Activated T-helper 2 cell treated with anti-CD3 and anti-CD28 coated beads, Interferon-gamma antibody, Interleukin-2, Interleukin-4, amounts not matched to agents 10 μg/mL and 5 μg/mL and 100 μg/mL, durations not matched to agents 14 hours and 24 hours and 36 hours (primary cell): ENCODE results near the gene GRB10. TPM values are rescaled to one million over a fixed set of nuclear protein-coding genes. Genes with fewer than 3 reads are reported as not detected.

Source experiments
- DNase-seq: peaks from one replicate; pipeline ENCODE4 v3.0.0; 2021; ENCODE audit warnings: low spot score
- H3K27ac Mint-ChIP-seq: one replicate; pipeline ENCODE4 v1.8.0; 2021; ENCODE audit warnings: mixed read lengths
- H3K27me3 Mint-ChIP-seq: one replicate; pipeline ENCODE4 v1.8.0; 2021; ENCODE audit warnings: low read depth, mixed read lengths
- H3K36me3 Mint-ChIP-seq: one replicate; pipeline ENCODE4 v1.8.0; 2021; ENCODE audit warnings: low read depth, mixed read lengths
- H3K4me1 Mint-ChIP-seq: one replicate; pipeline ENCODE4 v1.8.0; 2021; ENCODE audit warnings: low read depth, mixed read lengths
- H3K4me3 Mint-ChIP-seq: one replicate; pipeline ENCODE4 v1.8.0; 2021; ENCODE audit warnings: low read depth, mild to moderate bottlenecking, moderate library complexity, mixed read lengths
- H3K9me3 Mint-ChIP-seq: one replicate; pipeline ENCODE4 v1.8.0; 2021; ENCODE audit warnings: mixed read lengths
- intact Hi-C: fragments of 100-400 bp; cut with micrococcal nuclease; formaldehyde crosslinking; loops from one replicate; pipeline ENCODE4 v1.15.1; 2023
- total RNA-seq: library from RNA; stranded (reverse); gene quantifications from 2 replicates; pipeline ENCODE4 v1.2.3, GENCODE V29; 2022

Gene GRB10
- total RNA-seq, 1 donor from 2014 or later, result 2.3 TPM

DNA sequence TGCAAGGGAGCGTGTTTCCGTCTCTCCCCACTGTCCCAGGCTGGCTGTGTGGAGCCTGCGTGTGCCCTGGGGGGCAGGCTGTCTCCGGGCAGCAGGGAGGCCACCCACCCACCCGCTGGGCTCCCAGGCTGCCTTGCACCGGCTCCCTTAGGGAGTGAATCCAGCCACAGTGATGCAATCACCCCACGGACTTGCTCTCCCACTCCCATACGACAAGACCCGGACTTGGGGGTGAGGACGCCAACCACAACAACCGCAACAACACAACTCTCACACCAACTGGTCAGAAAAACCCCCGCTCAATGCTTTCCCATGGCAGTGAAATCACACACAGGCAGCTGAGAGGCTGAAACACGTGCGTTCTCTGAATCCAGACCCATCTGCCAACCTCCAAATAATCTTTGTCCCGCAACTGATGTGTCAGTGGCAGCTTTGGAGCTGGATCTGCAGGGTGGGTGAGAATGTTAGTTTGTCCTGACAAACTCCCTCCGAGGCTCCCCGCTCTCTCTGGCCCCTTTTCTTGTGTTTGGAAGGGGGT lies 154.8 kb downstream of the GRB10 start:
- DNase-seq, result peak; percentile 5
- H3K4me3 Mint-ChIP-seq, result no peak overlapping the region
- intact Hi-C loops, result no loop called here
- H3K36me3 Mint-ChIP-seq, result no peaks in the 10 kb centered on the region
- H3K9me3 Mint-ChIP-seq, result no peaks in the 10 kb centered on the region
- peaks cover under 1% of the 10 kb centered on the region for H3K4me1 Mint-ChIP-seq
- H3K27me3 Mint-ChIP-seq, result peaks cover 5% of the 10 kb centered on the region
- no peak overlapping the region for H3K27ac Mint-ChIP-seq

DNA sequence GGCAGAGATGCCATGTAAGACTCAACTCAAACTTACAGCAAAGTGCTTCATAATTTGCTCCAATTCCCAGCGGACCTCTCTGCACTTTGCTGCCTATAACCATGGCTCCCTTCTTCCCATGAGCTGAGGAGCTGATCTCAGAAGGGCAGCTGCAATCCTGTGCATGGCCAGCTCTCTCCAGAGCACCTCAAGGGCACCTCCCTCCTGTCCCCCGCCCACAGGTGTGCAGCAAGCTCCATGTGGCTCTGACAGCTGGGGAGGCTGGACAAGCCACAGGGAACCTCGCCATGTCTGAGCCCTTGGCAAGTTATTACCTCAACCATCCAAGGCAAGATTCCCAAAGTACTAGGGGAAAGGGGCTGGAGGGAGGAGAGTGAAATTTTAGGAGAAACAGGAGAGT lies 156.4 kb downstream of the GRB10 start:
- no peak for DNase-seq
- Mint-ChIP-seq H3K9me3 (no peaks in the 10 kb centered on the region), H3K4me1 (no peaks in the 10 kb centered on the region), H3K27me3 (peaks cover 7% of the 10 kb centered on the region), H3K36me3 (no peaks in the 10 kb centered on the region), H3K27ac (no peak overlapping the region), H3K4me3 (no peak overlapping the region)
- intact Hi-C loops, result no loop called here

DNA sequence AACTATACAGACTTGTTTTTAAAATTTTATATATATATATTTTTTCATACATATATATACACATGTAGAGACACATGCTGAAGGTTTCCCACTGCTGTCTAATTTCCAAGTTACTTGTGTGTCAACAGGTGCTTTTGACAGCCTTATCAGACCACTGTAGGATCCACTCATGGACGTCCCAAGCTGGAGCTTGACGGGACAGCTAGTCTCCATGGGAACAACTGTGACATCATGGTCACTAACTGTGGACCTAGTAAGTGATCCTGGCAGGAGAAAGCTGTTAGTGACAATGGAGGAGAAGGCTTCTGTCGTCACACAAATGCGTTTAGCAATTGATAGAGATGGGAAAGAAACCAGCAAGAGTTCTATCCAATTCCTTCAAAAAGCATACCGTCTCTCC lies 157.3 kb downstream of the GRB10 start:
- Mint-ChIP-seq H3K36me3 (no peaks in the 10 kb centered on the region), H3K27me3 (peaks cover 7% of the 10 kb centered on the region), H3K4me1 (no peaks in the 10 kb centered on the region), H3K4me3 (no peak overlapping the region), H3K9me3 (no peaks in the 10 kb centered on the region), H3K27ac (no peak overlapping the region)
- no peak for DNase-seq
- intact Hi-C loops, result no loop called here

DNA sequence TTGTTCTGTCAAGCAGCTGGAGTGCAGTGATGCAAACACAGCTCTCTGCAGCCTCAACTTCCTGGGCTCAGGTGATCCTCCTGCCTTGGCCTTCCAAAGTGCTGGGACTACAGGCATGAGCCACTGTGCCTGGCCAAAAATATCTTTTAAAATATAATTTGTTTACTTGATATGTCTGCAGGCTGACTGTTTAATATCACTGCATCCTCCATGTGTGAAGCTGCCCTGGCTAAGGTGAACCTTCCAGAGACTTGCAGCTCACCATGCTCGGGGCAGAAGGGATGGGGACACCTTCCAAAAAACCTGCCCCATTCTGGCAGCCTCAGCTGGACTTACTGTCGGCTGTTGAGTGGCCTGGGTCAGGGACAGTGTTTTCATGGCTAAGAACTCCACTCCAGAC lies 159.9 kb downstream of the GRB10 start:
- H3K36me3 Mint-ChIP-seq, result no peaks in the 10 kb centered on the region
- DNase-seq, result no peak
- H3K27me3 Mint-ChIP-seq, result peaks cover 12% of the 10 kb centered on the region
- H3K27ac Mint-ChIP-seq, result no peak overlapping the region
- intact Hi-C loops, result no loop called here
- no peaks in the 10 kb centered on the region for H3K9me3 Mint-ChIP-seq
- H3K4me3 Mint-ChIP-seq, result no peak overlapping the region
- H3K4me1 Mint-ChIP-seq, result no peaks in the 10 kb centered on the region

DNA sequence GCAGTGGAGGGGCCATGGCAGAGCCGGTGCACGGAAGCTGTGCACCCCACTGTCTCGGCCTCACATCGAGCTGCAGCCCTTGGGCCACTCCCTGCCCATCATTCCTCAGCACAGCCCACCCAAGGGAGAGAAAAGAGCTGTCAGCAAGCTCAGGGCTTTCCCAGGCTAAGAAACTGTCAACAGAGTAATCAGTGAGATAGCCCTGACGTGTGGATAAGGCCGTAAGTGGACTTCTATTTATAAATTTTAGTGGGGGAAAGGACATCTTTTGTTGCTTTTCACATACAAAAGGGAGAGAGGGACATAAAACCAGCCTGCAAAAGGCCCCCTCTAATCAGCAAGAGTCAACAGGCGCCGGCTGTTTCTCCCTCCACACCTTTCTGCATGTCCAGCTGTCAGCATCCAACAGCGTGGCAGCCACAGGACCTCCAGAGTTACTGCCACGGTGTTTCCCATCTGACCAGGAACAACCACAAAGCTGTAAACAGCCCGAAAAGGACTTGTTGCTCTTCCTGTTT lies 160.7 kb downstream of the GRB10 start:
- Mint-ChIP-seq H3K27ac (no peak overlapping the region), H3K9me3 (no peaks in the 10 kb centered on the region), H3K4me3 (no peak overlapping the region), H3K36me3 (no peaks in the 10 kb centered on the region), H3K4me1 (no peaks in the 10 kb centered on the region), H3K27me3 (peaks cover 12% of the 10 kb centered on the region)
- intact Hi-C loops, result no loop called here
- no peak for DNase-seq

DNA sequence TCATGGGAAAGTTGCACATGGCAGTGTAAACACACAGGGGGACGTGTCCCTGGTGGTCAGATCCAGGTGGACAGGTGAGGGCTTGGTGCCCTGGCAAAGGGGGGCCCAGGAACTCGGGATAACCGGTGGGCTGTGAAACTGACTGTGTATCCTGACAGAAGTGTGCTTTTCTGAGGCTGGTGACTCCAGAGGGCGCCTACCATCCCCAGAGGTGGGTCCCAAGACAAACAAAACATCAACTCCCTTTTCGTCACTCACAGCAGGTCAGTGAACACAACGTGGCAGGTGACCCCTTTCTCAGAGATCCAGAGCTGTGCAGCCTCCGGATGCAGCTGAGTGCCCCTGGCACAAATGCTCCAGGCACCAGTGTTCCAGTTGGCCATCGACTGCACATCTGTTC lies 161.5 kb downstream of the GRB10 start:
- Mint-ChIP-seq H3K27me3 (peaks cover 12% of the 10 kb centered on the region), H3K9me3 (no peaks in the 10 kb centered on the region), H3K4me1 (no peaks in the 10 kb centered on the region), H3K4me3 (no peak overlapping the region), H3K36me3 (no peaks in the 10 kb centered on the region), H3K27ac (no peak overlapping the region)
- DNase-seq, result no peak
- intact Hi-C loops, result no loop called here

DNA sequence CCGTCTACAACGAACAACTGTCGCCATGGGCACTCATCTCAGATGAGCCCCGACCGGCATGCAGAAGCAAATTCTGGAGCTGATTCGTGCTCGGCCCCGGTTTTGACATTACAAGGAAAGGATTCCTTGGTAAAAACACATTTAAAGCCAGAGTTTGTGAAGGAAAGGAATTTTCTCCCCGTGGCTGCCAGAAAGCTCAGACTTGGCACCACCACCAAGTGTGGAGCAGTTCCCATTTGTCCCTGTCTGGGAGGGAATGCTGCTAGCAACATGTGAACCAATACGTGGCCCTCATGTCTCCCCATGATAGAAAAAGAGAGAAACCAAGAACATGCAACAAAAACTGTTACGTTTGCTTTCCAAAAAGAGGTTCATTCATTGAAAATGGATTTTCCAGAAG lies 162.3 kb downstream of the GRB10 start:
- no peaks in the 10 kb centered on the region for H3K36me3 Mint-ChIP-seq
- no peaks in the 10 kb centered on the region for H3K9me3 Mint-ChIP-seq
- peaks cover 11% of the 10 kb centered on the region for H3K27me3 Mint-ChIP-seq
- H3K27ac Mint-ChIP-seq, result no peak overlapping the region
- no peak for DNase-seq
- intact Hi-C loops, result no loop called here
- no peak overlapping the region for H3K4me3 Mint-ChIP-seq
- H3K4me1 Mint-ChIP-seq, result no peaks in the 10 kb centered on the region

DNA sequence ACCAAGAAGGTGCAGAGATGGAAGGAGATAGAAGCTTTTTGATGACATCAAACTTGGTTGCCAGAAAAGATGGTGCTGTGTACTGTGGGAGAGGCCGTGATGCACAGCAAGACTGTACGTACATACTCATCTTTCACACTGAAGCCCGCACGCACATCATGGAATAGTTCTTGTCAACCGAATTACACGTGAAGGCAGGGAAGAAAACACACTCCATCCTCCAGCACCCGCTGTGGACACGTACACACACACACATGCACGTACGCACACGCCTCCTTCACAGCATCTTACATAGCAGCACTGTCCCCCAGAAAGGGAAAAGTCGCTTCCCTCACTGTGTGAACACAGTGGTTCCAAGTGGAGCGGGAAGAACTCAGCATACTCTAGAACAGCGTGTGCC lies 163.0 kb downstream of the GRB10 start:
- peaks cover 9% of the 10 kb centered on the region for H3K27me3 Mint-ChIP-seq
- no peaks in the 10 kb centered on the region for H3K36me3 Mint-ChIP-seq
- DNase-seq, result no peak

DNA sequence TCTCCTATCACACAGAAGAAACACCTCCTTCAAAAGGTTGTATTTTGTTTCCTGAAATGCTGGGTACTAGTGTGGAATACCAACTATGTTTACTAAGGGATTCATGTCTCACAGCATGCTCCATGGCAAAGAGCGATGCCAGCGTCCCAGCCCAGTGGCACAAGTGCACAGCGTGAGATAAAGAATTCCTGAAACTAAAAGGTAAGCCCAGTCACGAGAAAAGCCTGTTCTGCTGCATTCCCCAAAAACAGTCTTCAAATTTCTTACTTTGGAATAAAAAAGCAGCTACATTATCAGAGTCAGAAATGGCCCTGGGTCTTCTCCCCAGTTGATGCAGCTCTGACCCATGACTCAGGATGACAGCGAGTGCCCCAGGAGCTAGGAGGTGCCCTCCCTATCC lies 164.4 kb downstream of the GRB10 start:
- Mint-ChIP-seq H3K4me3 (no peak overlapping the region), H3K4me1 (peaks cover 9% of the 10 kb centered on the region), H3K27me3 (peaks cover 7% of the 10 kb centered on the region), H3K27ac (no peak overlapping the region), H3K36me3 (no peaks in the 10 kb centered on the region), H3K9me3 (no peaks in the 10 kb centered on the region)
- intact Hi-C loops, result no loop called here
- DNase-seq, result no peak

More for the DNA sequence above, 163.0 kb downstream of the GRB10 start:
- H3K4me3 Mint-ChIP-seq, result no peak overlapping the region
- peaks cover under 1% of the 10 kb centered on the region for H3K4me1 Mint-ChIP-seq
- H3K9me3 Mint-ChIP-seq, result no peaks in the 10 kb centered on the region
- H3K27ac Mint-ChIP-seq, result no peak overlapping the region
- intact Hi-C loops, result no loop called here

DNA sequence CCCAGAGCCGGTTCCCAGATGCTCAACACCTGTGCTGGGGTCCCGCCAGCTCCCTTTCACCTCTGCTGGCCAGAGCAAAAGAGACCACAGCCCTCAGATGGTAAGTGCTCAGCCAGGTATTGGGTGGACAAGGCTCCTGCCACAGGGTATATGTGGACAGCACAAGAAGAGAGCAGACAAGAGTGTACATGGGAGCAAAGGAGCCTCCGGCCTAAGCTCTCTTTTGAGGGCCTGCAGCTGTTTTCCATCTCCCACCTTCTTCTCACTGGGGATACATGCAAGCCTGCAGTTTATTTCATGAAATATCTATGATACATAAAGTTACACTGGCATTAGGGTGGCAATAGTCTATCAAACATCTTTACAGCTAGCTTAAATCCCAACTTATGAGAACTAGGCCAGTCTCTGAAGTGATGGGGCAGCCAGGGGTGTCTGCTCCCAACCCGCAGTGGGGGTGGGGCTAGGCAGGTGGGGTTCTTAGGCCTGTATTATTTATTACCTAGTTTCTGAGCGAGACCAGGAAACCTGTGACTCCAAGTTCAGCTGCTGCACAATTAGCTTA lies 167.1 kb downstream of the GRB10 start:
- no peaks in the 10 kb centered on the region for H3K36me3 Mint-ChIP-seq
- no peak for DNase-seq
- H3K27me3 Mint-ChIP-seq, result peaks cover 6% of the 10 kb centered on the region
- no peak overlapping the region for H3K27ac Mint-ChIP-seq
- H3K4me1 Mint-ChIP-seq, result peaks cover 24% of the 10 kb centered on the region
- H3K4me3 Mint-ChIP-seq, result no peak overlapping the region
- intact Hi-C loops, result no loop called here
- no peaks in the 10 kb centered on the region for H3K9me3 Mint-ChIP-seq

DNA sequence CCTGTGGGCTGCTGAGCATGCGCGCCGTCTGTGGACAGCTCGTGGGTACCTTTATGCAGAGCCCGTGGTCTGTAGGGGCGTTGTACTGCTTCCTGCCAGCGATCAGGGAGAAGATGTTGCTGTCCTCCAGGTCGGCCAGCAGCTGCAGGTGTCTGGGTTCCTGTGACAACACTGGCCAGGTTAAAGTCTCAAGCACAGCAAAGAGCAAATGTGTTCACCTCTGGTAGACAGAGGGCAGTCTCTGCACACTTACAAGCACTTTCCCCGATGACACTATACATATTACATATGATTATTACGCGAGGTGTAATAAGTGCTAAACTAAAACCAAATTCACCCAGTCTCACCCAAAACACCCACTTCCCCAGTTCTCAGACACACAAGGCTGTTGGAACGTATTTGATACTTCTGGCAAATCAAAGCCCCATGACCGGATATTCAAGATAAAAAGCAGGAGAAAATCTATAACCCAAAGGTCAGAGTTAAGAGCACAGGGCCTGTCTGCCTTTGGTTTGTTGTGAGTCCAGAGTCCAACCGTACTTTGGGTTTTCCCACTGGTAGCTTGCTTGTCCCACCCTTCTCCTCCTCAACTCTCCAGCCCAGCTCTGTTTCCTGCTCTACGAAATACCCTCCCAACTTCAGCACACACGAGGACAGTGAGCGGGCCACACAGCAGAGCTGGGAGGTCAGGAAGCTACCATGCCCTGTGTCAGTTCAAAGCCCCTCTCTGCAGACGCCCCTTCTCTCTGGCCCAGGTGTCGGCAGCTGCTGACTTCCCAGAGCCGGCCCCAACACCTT lies 167.8 kb downstream of the GRB10 start:
- no peak overlapping the region for H3K4me3 Mint-ChIP-seq
- no peaks in the 10 kb centered on the region for H3K9me3 Mint-ChIP-seq
- DNase-seq, result no peak
- H3K27me3 Mint-ChIP-seq, result peaks cover 5% of the 10 kb centered on the region
- H3K4me1 Mint-ChIP-seq, result peaks cover 29% of the 10 kb centered on the region
- peaks cover 2% of the 10 kb centered on the region for H3K36me3 Mint-ChIP-seq
- H3K27ac Mint-ChIP-seq, result no peak overlapping the region
- intact Hi-C loops, result loop anchor here (1.0 to 5.0 kb wide), 4 partner anchors 64 to 507 kb away; no protein-coding TSS in a partner anchor

DNA sequence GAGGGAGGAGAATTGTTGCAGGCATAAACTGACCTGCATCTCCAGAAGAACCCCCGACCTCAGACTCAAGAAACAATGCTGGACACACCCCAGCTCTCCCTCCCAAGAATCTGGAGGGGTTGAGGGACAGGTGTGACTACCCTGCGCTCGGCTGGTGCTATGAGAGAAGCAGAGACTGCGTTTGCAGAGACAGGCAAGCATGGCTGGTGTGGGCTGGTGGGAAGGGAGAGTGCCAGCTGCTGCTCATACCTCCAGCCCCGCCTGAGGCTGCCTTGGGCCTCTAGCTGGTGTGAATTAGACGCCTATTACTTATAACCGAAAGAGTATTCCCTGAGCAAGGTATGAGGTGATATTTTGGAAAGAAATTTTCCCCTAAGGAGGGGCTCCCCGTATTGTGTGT lies 169.2 kb downstream of the GRB10 start:
- Mint-ChIP-seq H3K4me1 (peaks cover 34% of the 10 kb centered on the region), H3K36me3 (peaks cover 2% of the 10 kb centered on the region), H3K4me3 (no peak overlapping the region), H3K27ac (no peak overlapping the region), H3K27me3 (no peaks in the 10 kb centered on the region), H3K9me3 (peaks cover 1% of the 10 kb centered on the region)
- intact Hi-C loops, result loop anchor here (5.0 kb wide), 3 partner anchors 146 to 509 kb away; no protein-coding TSS in a partner anchor
- DNase-seq, result no peak

DNA sequence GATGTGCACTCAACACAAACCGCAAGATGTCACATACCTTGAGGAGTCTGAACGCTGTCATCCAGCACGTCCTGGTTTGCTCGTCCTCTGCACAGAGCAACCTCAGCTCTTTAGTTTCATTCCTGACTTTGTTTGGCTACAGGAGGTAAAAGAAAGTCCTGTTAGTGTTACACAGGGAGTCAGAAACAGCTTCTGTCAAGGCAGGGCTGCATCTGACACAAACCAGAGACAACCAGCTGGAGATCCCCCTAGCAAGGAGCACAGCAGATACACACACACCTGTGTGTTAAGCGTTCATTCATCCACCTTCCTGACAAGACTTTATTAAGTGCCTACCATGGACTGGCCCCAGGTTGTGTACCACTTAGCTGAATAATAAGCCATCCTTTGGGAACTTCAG lies 170.0 kb downstream of the GRB10 start:
- intact Hi-C loops, result loop anchor here (5.0 kb wide), 3 partner anchors 145 to 510 kb away; no protein-coding TSS in a partner anchor

More for the DNA sequence above, 170.0 kb downstream of the GRB10 start:
- Mint-ChIP-seq H3K4me1 (peaks cover 42% of the 10 kb centered on the region), H3K36me3 (peaks cover 9% of the 10 kb centered on the region), H3K4me3 (no peak overlapping the region), H3K9me3 (peaks cover 9% of the 10 kb centered on the region), H3K27ac (no peak overlapping the region), H3K27me3 (no peaks in the 10 kb centered on the region)
- DNase-seq, result no peak
